Astrocyte (in vitro differentiated cells and primary cell): Measurements from ENCODE around the gene TNNI3K. TPM values are rescaled to one million over a fixed set of nuclear protein-coding genes. Genes with fewer than 3 reads are reported as not detected.

Experiments used
- DNase-seq: peaks from one replicate; pipeline ENCODE4 v3.0.0-alpha.2; 2010; ENCODE audit warnings: low read depth
- FAIRE-seq: peaks from 2 replicates; lab custom pipeline; 2011; peaks lifted over from hg19 to GRCh38; lab: Jason Lieb, UNC
- H2AFZ ChIP-seq: 2 replicates; pipeline ENCODE4 v1.6.0; 2012; ENCODE audit warnings: low read depth, low read length, inconsistent platforms
- H3K27ac ChIP-seq: 2 replicates; pipeline ENCODE4 v1.5.1; 2011; ENCODE audit warnings: low read depth, low read length, inconsistent platforms
- H3K27me3 ChIP-seq: 2 replicates; pipeline ENCODE4 v1.6.0; 2011; ENCODE audit warnings: low read length, inconsistent platforms; ENCODE audit not compliant: insufficient read depth
- H3K36me3 ChIP-seq: 2 replicates; pipeline ENCODE4 v1.5.1; 2011; ENCODE audit warnings: low read length, inconsistent platforms; ENCODE audit not compliant: insufficient read depth
- H3K4me1 ChIP-seq: 2 replicates; pipeline ENCODE4 v1.5.1; 2011; ENCODE audit warnings: low read length, inconsistent platforms; ENCODE audit not compliant: insufficient read depth
- H3K4me2 ChIP-seq: 2 replicates; pipeline ENCODE4 v1.6.0; 2012; ENCODE audit warnings: low read length, inconsistent platforms
- H3K4me3 ChIP-seq: 2 replicates; pipeline ENCODE4 v1.5.1; 2011; ENCODE audit warnings: low read depth, mild to moderate bottlenecking, low read length, inconsistent platforms; ENCODE audit not compliant: insufficient read depth
- H3K79me2 ChIP-seq: 2 replicates; pipeline ENCODE4 v1.6.0; 2012; ENCODE audit warnings: mild to moderate bottlenecking, low read length, inconsistent platforms; ENCODE audit not compliant: insufficient read depth
- H3K9ac ChIP-seq: 2 replicates; pipeline ENCODE4 v1.6.0; 2012; ENCODE audit warnings: mild to moderate bottlenecking, low read length, inconsistent platforms
- H3K9me3 ChIP-seq: 2 replicates; pipeline ENCODE4 v1.5.1; 2012; ENCODE audit warnings: low read depth, mild to moderate bottlenecking, low read length, inconsistent platforms; ENCODE audit not compliant: insufficient read depth
- H4K20me1 ChIP-seq: 2 replicates; pipeline ENCODE4 v1.6.0; 2012; ENCODE audit warnings: low read length, inconsistent platforms; ENCODE audit not compliant: insufficient read depth
- H3K27ac Mint-ChIP-seq: one replicate; pipeline ENCODE4 v1.8.0; 2021; ENCODE audit warnings: mild to moderate bottlenecking, mixed read lengths; ENCODE audit not compliant: unreplicated experiment
- H3K27me3 Mint-ChIP-seq: one replicate; pipeline ENCODE4 v1.8.0; 2021; ENCODE audit warnings: low read depth, mixed read lengths; ENCODE audit not compliant: unreplicated experiment
- H3K36me3 Mint-ChIP-seq: one replicate; pipeline ENCODE4 v1.8.0; 2021; ENCODE audit warnings: low read depth, mixed read lengths; ENCODE audit not compliant: unreplicated experiment
- H3K4me1 Mint-ChIP-seq: one replicate; pipeline ENCODE4 v1.8.0; 2021; ENCODE audit warnings: low read depth, mixed read lengths; ENCODE audit not compliant: unreplicated experiment
- H3K4me3 Mint-ChIP-seq: one replicate; pipeline ENCODE4 v1.8.0; 2021; ENCODE audit warnings: mild to moderate bottlenecking, moderate library complexity, mixed read lengths; ENCODE audit not compliant: unreplicated experiment
- H3K9me3 Mint-ChIP-seq: one replicate; pipeline ENCODE4 v1.8.0; 2021; ENCODE audit warnings: mild to moderate bottlenecking, mixed read lengths; ENCODE audit not compliant: unreplicated experiment
- CTCF ChIP-seq: IDR thresholded peaks from 2 replicates; pipeline ENCODE4 v1.5.1; 2011; ENCODE audit warnings: low read depth, mild to moderate bottlenecking, inconsistent platforms, low read length, moderate library complexity; ENCODE audit not compliant: insufficient read depth
- EZH2 ChIP-seq: IDR thresholded peaks from 2 replicates; pipeline ENCODE4 v1.6.1; 2012; ENCODE audit warnings: mild to moderate bottlenecking, low read length, inconsistent platforms; ENCODE audit not compliant: insufficient read depth
- total RNA-seq: library from RNA; stranded (reverse); gene quantifications from 2 replicates; pipeline ENCODE4 v1.2.1, GENCODE V29; 2021

TNNI3K gene
- total RNA-seq, 1 donor from 2014 or later = 0.45 TPM

- Histone ChIP-seq H3K79me2 (no peaks in the 10 kb centered on the region), H3K4me2 (no peak overlapping the region), H3K4me3 (no peak overlapping the region), H4K20me1 (no peaks in the 10 kb centered on the region), H3K36me3 (no peaks in the 10 kb centered on the region), H3K9ac (no peak overlapping the region), H3K9me3 (no peaks in the 10 kb centered on the region), H3K27ac (no peak overlapping the region), H2AFZ (no peak overlapping the region), H3K4me1 (no peaks in the 10 kb centered on the region), H3K27me3 (no peaks in the 10 kb centered on the region)
- Mint-ChIP-seq H3K4me1 (no peaks in the 10 kb centered on the region), H3K4me3 (no peak overlapping the region), H3K36me3 (no peaks in the 10 kb centered on the region), H3K9me3 (no peaks in the 10 kb centered on the region), H3K27ac (no peak overlapping the region), H3K27me3 (no peaks in the 10 kb centered on the region)
- FAIRE-seq (no peak), DNase-seq (no peak)
- no peak for TF ChIP-seq EZH2
- no peak for TF ChIP-seq CTCF
Observed at GRCh38 chr1:74570797-74571492, 335.8 kb downstream of the TNNI3K start.

- Histone ChIP-seq H3K4me1 (no peaks in the 10 kb centered on the region), H3K36me3 (no peaks in the 10 kb centered on the region), H3K4me3 (no peak overlapping the region), H3K9ac (no peak overlapping the region), H3K27me3 (no peaks in the 10 kb centered on the region), H3K4me2 (no peak overlapping the region), H3K27ac (no peak overlapping the region), H2AFZ (no peak overlapping the region), H3K79me2 (no peaks in the 10 kb centered on the region), H4K20me1 (no peaks in the 10 kb centered on the region), H3K9me3 (no peaks in the 10 kb centered on the region)
- Mint-ChIP-seq H3K4me3 (no peak overlapping the region), H3K9me3 (no peaks in the 10 kb centered on the region), H3K36me3 (no peaks in the 10 kb centered on the region), H3K27ac (no peak overlapping the region), H3K4me1 (no peaks in the 10 kb centered on the region), H3K27me3 (no peaks in the 10 kb centered on the region)
- FAIRE-seq (no peak), DNase-seq (no peak)
- no peak for TF ChIP-seq EZH2
- no peak for TF ChIP-seq CTCF
Observed at GRCh38 chr1:74571493-74571800, 336.3 kb downstream of the TNNI3K start.

- Mint-ChIP-seq H3K4me3 (no peak overlapping the region), H3K36me3 (no peaks in the 10 kb centered on the region), H3K9me3 (no peaks in the 10 kb centered on the region), H3K4me1 (no peaks in the 10 kb centered on the region), H3K27ac (no peak overlapping the region), H3K27me3 (no peaks in the 10 kb centered on the region)
- no peak overlapping the region for H3K9ac ChIP-seq
- H3K36me3 ChIP-seq = no peaks in the 10 kb centered on the region
- TF ChIP-seq EZH2 (no peak), CTCF (no peak)
- H4K20me1 ChIP-seq = no peaks in the 10 kb centered on the region
- H3K4me1 ChIP-seq = no peaks in the 10 kb centered on the region
- no peak overlapping the region for H3K4me2 ChIP-seq
- no peak overlapping the region for H2AFZ ChIP-seq
- no peaks in the 10 kb centered on the region for H3K27me3 ChIP-seq
- H3K9me3 ChIP-seq = no peaks in the 10 kb centered on the region
- no peak overlapping the region for H3K4me3 ChIP-seq
- no peaks in the 10 kb centered on the region for H3K79me2 ChIP-seq
- no peak for FAIRE-seq
- DNase-seq = no peak
- no peak overlapping the region for H3K27ac ChIP-seq
Observed at GRCh38 chr1:74571891-74572290, 336.7 kb downstream of the TNNI3K start.
